Measurements from ENCODE around the gene HMGCR. TPM values are rescaled to one million over a fixed set of nuclear protein-coding genes. Genes with fewer than 3 reads are reported as not detected.

The HMGCR gene
- total and polyA plus RNA-seq, 2 of the 8 experiments (the other 6 are each of a cell fraction or from before 2014, with no cell fraction given) = 45.8 to 199 TPM

DNA sequence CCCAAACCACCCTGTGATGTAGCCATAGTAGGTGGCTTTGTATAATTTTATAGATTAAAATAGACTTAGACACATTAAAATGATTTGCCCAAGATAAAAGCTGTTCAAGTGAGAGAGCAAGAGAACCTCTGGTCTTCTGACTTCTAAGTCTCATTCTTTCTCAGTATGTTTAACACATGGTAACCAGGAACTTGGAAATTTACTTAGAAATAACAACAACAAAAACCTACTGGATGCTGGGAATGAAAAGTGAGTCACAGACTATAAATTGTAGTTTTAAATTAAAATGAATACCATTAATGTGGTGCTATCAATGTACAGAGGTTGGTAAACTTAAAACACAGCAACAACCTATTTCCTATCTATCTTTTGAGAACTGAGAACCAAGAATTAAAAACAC, 30.4 kb downstream of the HMGCR start:
- Histone ChIP-seq H3K23me2 (ENCODE audit: low read depth, low read length) (no peaks in the 10 kb centered on the region), H3K4me1 (replicated peaks in 1 of 4; ENCODE audit: control insufficient read depth in 3 of 4, insufficient read depth in 4 of 4, low read length in 3 of 4) (no peaks in the 10 kb centered on the region), H3K4ac (replicated peaks; ENCODE audit: insufficient read length, low read depth, low read length) (no peak overlapping the region), H4K20me1 (replicated peaks in 1 of 2; ENCODE audit: control insufficient read depth in 1 of 2, insufficient read depth in 2 of 2, low read length in 2 of 2) (peaks cover 0 to 2% of the 10 kb centered on the region in 2 experiments), H2BK12ac (ENCODE audit: low read depth, low read length) (no peak overlapping the region), H3K27me3 (replicated peaks in 1 of 4; ENCODE audit: control insufficient read depth in 3 of 4, extremely low read depth in 1 of 4, insufficient read depth in 3 of 4, low read length in 3 of 4) (no peaks in the 10 kb centered on the region), H2AK5ac (ENCODE audit: low read depth, low read length) (no peak overlapping the region), H2BK5ac (ENCODE audit: low read depth, low read length) (no peak overlapping the region), H3K18ac (ENCODE audit: extremely low read depth, low read length) (no peak overlapping the region), H3K27ac (ENCODE audit: low read depth, low read length) (no peak overlapping the region), H4K91ac (replicated peaks; ENCODE audit: insufficient read length, low read length) (no peak overlapping the region), H3K4me3 (ENCODE audit: extremely low read depth in 1 of 4, insufficient read depth in 2 of 4, low read depth in 3 of 4, low read length in 4 of 4) (no peak overlapping the region), H2BK120ac (replicated peaks; ENCODE audit: low read depth, low read length) (no peak overlapping the region), H3K79me1 (ENCODE audit: low read depth, low read length) (no peaks in the 10 kb centered on the region), H3K36me3 (ENCODE audit: control insufficient read depth in 2 of 4, insufficient read depth in 4 of 4, low read length in 3 of 4) (peaks cover 0 to 5% (median 0%) of the 10 kb centered on the region in 4 experiments; a peak in 1 of 8 replicates), H3K56ac (replicated peaks; ENCODE audit: insufficient read length, low read depth, low read length) (no peak overlapping the region), H3K9ac (replicated peaks in 1 of 4; ENCODE audit: extremely low read depth in 1 of 4, low read depth in 3 of 4, low read length in 3 of 4) (no peak overlapping the region), H3K4me2 (ENCODE audit: insufficient read depth in 1 of 2, low read depth in 2 of 2, low read length in 2 of 2) (no peak overlapping the region), H2AFZ (ENCODE audit: low read length) (no peak overlapping the region), H3K9me3 (ENCODE audit: insufficient read depth in 2 of 2, low read depth in 1 of 2, low read length in 1 of 2) (no peaks in the 10 kb centered on the region), H3K14ac (ENCODE audit: insufficient read length) (no peak overlapping the region), H3K79me2 (ENCODE audit: control insufficient read depth in 1 of 2, insufficient read depth in 2 of 2, low read length in 2 of 2) (no peaks in the 10 kb centered on the region), H4K8ac (ENCODE audit: extremely low read depth, insufficient read depth, low read length) (no peak overlapping the region), H2BK15ac (ENCODE audit: low read length) (no peak overlapping the region), H2BK20ac (ENCODE audit: low read length) (no peak overlapping the region), H3K23ac (ENCODE audit: insufficient read length) (no peak overlapping the region), H4K5ac (ENCODE audit: insufficient read length, low read depth, low read length) (no peak overlapping the region)
- ChIA-PET CTCF (ENCODE audit: partially characterized antibody) (no interaction called here), POLR2A (ENCODE audit: partially characterized antibody) (no interaction called here)
- DNase-seq (ENCODE audit: low read depth in 1 of 2, low spot score in 2 of 2) (no peak), FAIRE-seq (no peak)
- TF ChIP-seq, protein P1, sequence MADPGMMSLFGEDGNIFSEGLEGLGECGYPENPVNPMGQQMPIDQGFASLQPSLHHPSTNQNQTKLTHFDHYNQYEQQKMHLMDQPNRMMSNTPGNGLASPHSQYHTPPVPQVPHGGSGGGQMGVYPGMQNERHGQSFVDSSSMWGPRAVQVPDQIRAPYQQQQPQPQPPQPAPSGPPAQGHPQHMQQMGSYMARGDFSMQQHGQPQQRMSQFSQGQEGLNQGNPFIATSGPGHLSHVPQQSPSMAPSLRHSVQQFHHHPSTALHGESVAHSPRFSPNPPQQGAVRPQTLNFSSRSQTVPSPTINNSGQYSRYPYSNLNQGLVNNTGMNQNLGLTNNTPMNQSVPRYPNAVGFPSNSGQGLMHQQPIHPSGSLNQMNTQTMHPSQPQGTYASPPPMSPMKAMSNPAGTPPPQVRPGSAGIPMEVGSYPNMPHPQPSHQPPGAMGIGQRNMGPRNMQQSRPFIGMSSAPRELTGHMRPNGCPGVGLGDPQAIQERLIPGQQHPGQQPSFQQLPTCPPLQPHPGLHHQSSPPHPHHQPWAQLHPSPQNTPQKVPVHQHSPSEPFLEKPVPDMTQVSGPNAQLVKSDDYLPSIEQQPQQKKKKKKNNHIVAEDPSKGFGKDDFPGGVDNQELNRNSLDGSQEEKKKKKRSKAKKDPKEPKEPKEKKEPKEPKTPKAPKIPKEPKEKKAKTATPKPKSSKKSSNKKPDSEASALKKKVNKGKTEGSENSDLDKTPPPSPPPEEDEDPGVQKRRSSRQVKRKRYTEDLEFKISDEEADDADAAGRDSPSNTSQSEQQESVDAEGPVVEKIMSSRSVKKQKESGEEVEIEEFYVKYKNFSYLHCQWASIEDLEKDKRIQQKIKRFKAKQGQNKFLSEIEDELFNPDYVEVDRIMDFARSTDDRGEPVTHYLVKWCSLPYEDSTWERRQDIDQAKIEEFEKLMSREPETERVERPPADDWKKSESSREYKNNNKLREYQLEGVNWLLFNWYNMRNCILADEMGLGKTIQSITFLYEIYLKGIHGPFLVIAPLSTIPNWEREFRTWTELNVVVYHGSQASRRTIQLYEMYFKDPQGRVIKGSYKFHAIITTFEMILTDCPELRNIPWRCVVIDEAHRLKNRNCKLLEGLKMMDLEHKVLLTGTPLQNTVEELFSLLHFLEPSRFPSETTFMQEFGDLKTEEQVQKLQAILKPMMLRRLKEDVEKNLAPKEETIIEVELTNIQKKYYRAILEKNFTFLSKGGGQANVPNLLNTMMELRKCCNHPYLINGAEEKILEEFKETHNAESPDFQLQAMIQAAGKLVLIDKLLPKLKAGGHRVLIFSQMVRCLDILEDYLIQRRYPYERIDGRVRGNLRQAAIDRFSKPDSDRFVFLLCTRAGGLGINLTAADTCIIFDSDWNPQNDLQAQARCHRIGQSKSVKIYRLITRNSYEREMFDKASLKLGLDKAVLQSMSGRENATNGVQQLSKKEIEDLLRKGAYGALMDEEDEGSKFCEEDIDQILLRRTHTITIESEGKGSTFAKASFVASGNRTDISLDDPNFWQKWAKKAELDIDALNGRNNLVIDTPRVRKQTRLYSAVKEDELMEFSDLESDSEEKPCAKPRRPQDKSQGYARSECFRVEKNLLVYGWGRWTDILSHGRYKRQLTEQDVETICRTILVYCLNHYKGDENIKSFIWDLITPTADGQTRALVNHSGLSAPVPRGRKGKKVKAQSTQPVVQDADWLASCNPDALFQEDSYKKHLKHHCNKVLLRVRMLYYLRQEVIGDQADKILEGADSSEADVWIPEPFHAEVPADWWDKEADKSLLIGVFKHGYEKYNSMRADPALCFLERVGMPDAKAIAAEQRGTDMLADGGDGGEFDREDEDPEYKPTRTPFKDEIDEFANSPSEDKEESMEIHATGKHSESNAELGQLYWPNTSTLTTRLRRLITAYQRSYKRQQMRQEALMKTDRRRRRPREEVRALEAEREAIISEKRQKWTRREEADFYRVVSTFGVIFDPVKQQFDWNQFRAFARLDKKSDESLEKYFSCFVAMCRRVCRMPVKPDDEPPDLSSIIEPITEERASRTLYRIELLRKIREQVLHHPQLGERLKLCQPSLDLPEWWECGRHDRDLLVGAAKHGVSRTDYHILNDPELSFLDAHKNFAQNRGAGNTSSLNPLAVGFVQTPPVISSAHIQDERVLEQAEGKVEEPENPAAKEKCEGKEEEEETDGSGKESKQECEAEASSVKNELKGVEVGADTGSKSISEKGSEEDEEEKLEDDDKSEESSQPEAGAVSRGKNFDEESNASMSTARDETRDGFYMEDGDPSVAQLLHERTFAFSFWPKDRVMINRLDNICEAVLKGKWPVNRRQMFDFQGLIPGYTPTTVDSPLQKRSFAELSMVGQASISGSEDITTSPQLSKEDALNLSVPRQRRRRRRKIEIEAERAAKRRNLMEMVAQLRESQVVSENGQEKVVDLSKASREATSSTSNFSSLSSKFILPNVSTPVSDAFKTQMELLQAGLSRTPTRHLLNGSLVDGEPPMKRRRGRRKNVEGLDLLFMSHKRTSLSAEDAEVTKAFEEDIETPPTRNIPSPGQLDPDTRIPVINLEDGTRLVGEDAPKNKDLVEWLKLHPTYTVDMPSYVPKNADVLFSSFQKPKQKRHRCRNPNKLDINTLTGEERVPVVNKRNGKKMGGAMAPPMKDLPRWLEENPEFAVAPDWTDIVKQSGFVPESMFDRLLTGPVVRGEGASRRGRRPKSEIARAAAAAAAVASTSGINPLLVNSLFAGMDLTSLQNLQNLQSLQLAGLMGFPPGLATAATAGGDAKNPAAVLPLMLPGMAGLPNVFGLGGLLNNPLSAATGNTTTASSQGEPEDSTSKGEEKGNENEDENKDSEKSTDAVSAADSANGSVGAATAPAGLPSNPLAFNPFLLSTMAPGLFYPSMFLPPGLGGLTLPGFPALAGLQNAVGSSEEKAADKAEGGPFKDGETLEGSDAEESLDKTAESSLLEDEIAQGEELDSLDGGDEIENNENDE (IDR thresholded peaks at IDR 0.05; ENCODE audit: insufficient replicate concordance, low read length) = no peak
- TF ChIP-seq SP4 (IDR thresholded peaks at IDR 0.05; ENCODE audit: low read length) = no peak
